CD8-positive, alpha-beta memory T cell (primary cell): ENCODE measurements around the gene SLIRP. TPM values are rescaled to one million over a fixed set of nuclear protein-coding genes. Genes with fewer than 3 reads are reported as not detected.
A peak's percentile ranks its signal among the peaks of the same experiment; 100 is the strongest.
"Not testable (repeated sequence)": the region's sequence is repeated elsewhere in the genome, so short reads cannot be mapped to it uniquely, and the experiment has no call there.

ENCODE experiments used
- CTCF ChIA-PET: fragments of 350-600 bp; sonication (Branson Sonifier 250); formaldehyde crosslinking; loops from one replicate; lab custom pipeline; 2021; ENCODE audit warnings: antibody characterized with exemption; lab: Charles Lee
- POLR2A ChIA-PET: fragments of 350-600 bp; sonication (Branson Sonifier 250); formaldehyde crosslinking; loops from one replicate; lab custom pipeline; 2021; ENCODE audit warnings: antibody characterized with exemption; lab: Charles Lee
- DNase-seq, 5 donors: peaks; one replicate each; pipeline versions ENCODE4 v3.0.0 to v3.0.0-alpha.2; 2020 to 2022; ENCODE audit warnings: mixed read lengths in 1 of 5
- H3K27ac ChIP-seq: one replicate; pipeline ENCODE4 v1.7.0; 2013; ENCODE audit warnings: low read depth, mild to moderate bottlenecking, low read length, moderate library complexity
- H3K27me3 ChIP-seq: 2 replicates; pipeline ENCODE4 v1.7.0; 2013; ENCODE audit warnings: low read length, mild to moderate bottlenecking; ENCODE audit not compliant: insufficient read depth, poor library complexity, severe bottlenecking
- H3K36me3 ChIP-seq: 2 replicates; pipeline ENCODE4 v1.7.0; 2013; ENCODE audit warnings: mild to moderate bottlenecking, low read length, moderate library complexity; ENCODE audit not compliant: insufficient read depth
- H3K4me1 ChIP-seq: 2 replicates; pipeline ENCODE4 v1.7.0; 2013; ENCODE audit warnings: mild to moderate bottlenecking, low read length, moderate library complexity; ENCODE audit not compliant: insufficient read depth
- H3K4me3 ChIP-seq: 2 replicates; pipeline ENCODE4 v1.7.0; 2013; ENCODE audit warnings: mild to moderate bottlenecking, low read length
- H3K9me3 ChIP-seq: 2 replicates; pipeline ENCODE4 v1.7.0; 2013; ENCODE audit warnings: mild to moderate bottlenecking, low read length
- H3K27ac Mint-ChIP-seq, 8 donors: one replicate each; pipeline ENCODE4 v1.8.0; 2020 to 2021; ENCODE audit warnings: mixed read lengths in 8 of 8, mild to moderate bottlenecking in 6 of 8, inconsistent platforms in 3 of 8, moderate library complexity in 3 of 8
- H3K27me3 Mint-ChIP-seq, 2 donors: one replicate each; pipeline ENCODE4 v1.8.0; 2020 to 2021; ENCODE audit warnings: mixed read lengths in 2 of 2, mild to moderate bottlenecking in 1 of 2, moderate library complexity in 1 of 2
- H3K36me3 Mint-ChIP-seq, 3 donors: one replicate each; pipeline ENCODE4 v1.8.0; 2020 to 2021; ENCODE audit warnings: mixed read lengths in 3 of 3, inconsistent platforms in 1 of 3, mild to moderate bottlenecking in 1 of 3
- H3K4me1 Mint-ChIP-seq, 3 donors: one replicate each; pipeline ENCODE4 v1.8.0; 2020 to 2021; ENCODE audit warnings: mixed read lengths in 3 of 3, inconsistent platforms in 1 of 3, mild to moderate bottlenecking in 1 of 3
- H3K4me3 Mint-ChIP-seq, 7 donors: one replicate each; pipeline ENCODE4 v1.8.0; 2020 to 2021; ENCODE audit warnings: mixed read lengths in 7 of 7, mild to moderate bottlenecking in 6 of 7, moderate library complexity in 4 of 7, inconsistent platforms in 2 of 7
- H3K9me3 Mint-ChIP-seq, 5 donors: one replicate each; pipeline ENCODE4 v1.8.0; 2020 to 2022; ENCODE audit warnings: mixed read lengths in 5 of 5, mild to moderate bottlenecking in 3 of 5, moderate library complexity in 2 of 5, inconsistent platforms in 1 of 5
- polyA plus RNA-seq: library from polyadenylated mRNA; unstranded; fragments of 300-500 nt; fragmentation: Illumina TruSeq; gene quantifications from one replicate; pipeline ENCODE4 v1.2.3, GENCODE V29; 2021
- total RNA-seq, 2 experiments: library from RNA; stranded (reverse); gene quantifications; one replicate each; pipeline ENCODE4 v1.2.3, GENCODE V29; 2021

The SLIRP gene
- total RNA-seq (100 to 1,000 TPM; 162 to 166 TPM), polyA plus RNA-seq (218 TPM)

GRCh38 chr14:77707724-77708408, at the start of gene SLIRP, which contains the start of gene ALKBH1:
SLIRP (plus strand) TSS chr14:77708103; CDS start chr14:77708112, 9 bp downstream.
ALKBH1 (minus strand) TSS chr14:77708023; CDS start chr14:77708004, 19 bp downstream.
- Histone ChIP-seq H3K4me3 (peak within 1 kb of the TSS; percentile 97), H3K27me3 (no peaks in the 10 kb centered on the region), H3K36me3 (peaks cover 22% of the 10 kb centered on the region), H3K9me3 (no peaks in the 10 kb centered on the region), H3K27ac (peak within 1 kb of the TSS; percentile 81), H3K4me1 (peaks cover 29% of the 10 kb centered on the region)
- peak; percentile 81 to 92 (median 84) for DNase-seq
- Mint-ChIP-seq H3K4me3 (peak within 1 kb of the TSS; percentile 84 to 99 (median 93)), H3K36me3 (peaks cover 0 to 55% (median 3%) of the 10 kb centered on the region in 3 donors), H3K27ac (peak within 1 kb of the TSS; percentile 56 to 99 (median 95)), H3K27me3 (no peaks in the 10 kb centered on the region), H3K9me3 (no peaks in the 10 kb centered on the region), H3K4me1 (peaks cover 46 to 52% (median 50%) of the 10 kb centered on the region in 3 donors)
- ChIA-PET CTCF (no interaction called here), POLR2A (interaction anchor here (1.7 kb wide), 1 partner anchor 52 kb away, joined by 4 read pairs; no protein-coding TSS in a partner anchor)

GRCh38 chr14:77659831-77660230, 48.1 kb upstream of the SLIRP start:
- H3K4me1 ChIP-seq = no peaks in the 10 kb centered on the region
- H3K36me3 Mint-ChIP-seq = peaks cover 0 to 1% (median 0%) of the 10 kb centered on the region in 3 donors
- H3K36me3 ChIP-seq = no peaks in the 10 kb centered on the region
- no peak overlapping the region for H3K4me3 ChIP-seq
- H3K4me3 Mint-ChIP-seq = no peak overlapping the region
- no peak overlapping the region for H3K27ac ChIP-seq
- H3K9me3 ChIP-seq = no peaks in the 10 kb centered on the region
- DNase-seq = no peak
- H3K4me1 Mint-ChIP-seq = no peaks in the 10 kb centered on the region
- CTCF ChIA-PET = no interaction called here
- POLR2A ChIA-PET = no interaction called here
- H3K27ac Mint-ChIP-seq = no peak overlapping the region
- no peaks in the 10 kb centered on the region for H3K9me3 Mint-ChIP-seq
- no peaks in the 10 kb centered on the region for H3K27me3 ChIP-seq
- H3K27me3 Mint-ChIP-seq = no peaks in the 10 kb centered on the region

GRCh38 chr14:77660754-77661153, 47.1 kb upstream of the SLIRP start:
- H3K27ac Mint-ChIP-seq = no peak overlapping the region
- ChIA-PET CTCF (no interaction called here), POLR2A (no interaction called here)

GRCh38 chr14:77661562-77661961, 46.3 kb upstream of the SLIRP start:
- H3K27ac Mint-ChIP-seq, H3K4me3 ChIP-seq, H3K27me3 Mint-ChIP-seq, H3K4me1 Mint-ChIP-seq, H3K27me3 ChIP-seq, H3K36me3 ChIP-seq, H3K4me3 Mint-ChIP-seq, CTCF ChIA-PET, DNase-seq, H3K9me3 Mint-ChIP-seq, H3K27ac ChIP-seq, POLR2A ChIA-PET, H3K9me3 ChIP-seq, H3K36me3 Mint-ChIP-seq, H3K4me1 ChIP-seq: not testable (repeated sequence)

More at GRCh38 chr14:77660754-77661153, 47.1 kb upstream of the SLIRP start:
- Histone ChIP-seq H3K36me3 (no peaks in the 10 kb centered on the region), H3K27me3 (no peaks in the 10 kb centered on the region), H3K4me3 (no peak overlapping the region), H3K9me3 (no peaks in the 10 kb centered on the region), H3K27ac (no peak overlapping the region), H3K4me1 (no peaks in the 10 kb centered on the region)
- no peaks in the 10 kb centered on the region for H3K4me1 Mint-ChIP-seq
- no peaks in the 10 kb centered on the region for H3K9me3 Mint-ChIP-seq
- H3K36me3 Mint-ChIP-seq = no peaks in the 10 kb centered on the region
- no peak overlapping the region for H3K4me3 Mint-ChIP-seq
- DNase-seq = no peak
- H3K27me3 Mint-ChIP-seq = no peaks in the 10 kb centered on the region

GRCh38 chr14:77663293-77663692, 44.6 kb upstream of the SLIRP start:
- ChIA-PET POLR2A (no interaction called here), CTCF (no interaction called here)
- H3K27ac ChIP-seq = no peak overlapping the region
- H3K27ac Mint-ChIP-seq = peak overlapping the region in 1 of 8 donors; percentile 8
- no peaks in the 10 kb centered on the region for H3K36me3 Mint-ChIP-seq
- H3K4me3 ChIP-seq = no peak overlapping the region
- no peaks in the 10 kb centered on the region for H3K9me3 Mint-ChIP-seq
- H3K36me3 ChIP-seq = no peaks in the 10 kb centered on the region
- H3K27me3 Mint-ChIP-seq = no peaks in the 10 kb centered on the region
- no peaks in the 10 kb centered on the region for H3K4me1 ChIP-seq
- H3K27me3 ChIP-seq = no peaks in the 10 kb centered on the region
- DNase-seq = no peak
- H3K4me1 Mint-ChIP-seq = peaks cover 0 to 4% (median 0%) of the 10 kb centered on the region in 3 donors
- H3K9me3 ChIP-seq = no peaks in the 10 kb centered on the region
- no peak overlapping the region for H3K4me3 Mint-ChIP-seq

- no peaks in the 10 kb centered on the region for H3K36me3 ChIP-seq
- Mint-ChIP-seq H3K27me3 (no peaks in the 10 kb centered on the region), H3K27ac (peak overlapping the region in 1 of 8 donors; percentile 64), H3K4me3 (no peak overlapping the region), H3K9me3 (no peaks in the 10 kb centered on the region), H3K36me3 (peaks cover 0 to 8% (median 0%) of the 10 kb centered on the region in 3 donors), H3K4me1 (peaks cover 0 to 4% (median 0%) of the 10 kb centered on the region in 3 donors)
- no peak for DNase-seq
- CTCF ChIA-PET = no interaction called here
- POLR2A ChIA-PET = interaction anchor here (0.7 kb wide), 1 partner anchor 13 kb away, joined by 3 read pairs; no protein-coding TSS in a partner anchor
- no peak overlapping the region for H3K4me3 ChIP-seq
- no peaks in the 10 kb centered on the region for H3K4me1 ChIP-seq
- H3K27ac ChIP-seq = no peak overlapping the region
- no peaks in the 10 kb centered on the region for H3K27me3 ChIP-seq
- H3K9me3 ChIP-seq = no peaks in the 10 kb centered on the region
Measured at GRCh38 chr14:77667331-77667730, 40.6 kb upstream of the SLIRP start.

GRCh38 chr14:77673193-77673592, 34.7 kb upstream of the SLIRP start:
- Mint-ChIP-seq H3K4me3 (no peak overlapping the region), H3K4me1 (no peaks in the 10 kb centered on the region), H3K36me3 (peaks cover 21 to 56% (median 34%) of the 10 kb centered on the region in 3 donors), H3K27ac (peak overlapping the region in 1 of 8 donors; percentile 5), H3K27me3 (no peaks in the 10 kb centered on the region), H3K9me3 (no peaks in the 10 kb centered on the region)
- H3K9me3 ChIP-seq = no peaks in the 10 kb centered on the region
- no peak overlapping the region for H3K27ac ChIP-seq
- ChIA-PET CTCF (no interaction called here), POLR2A (no interaction called here)
- no peaks in the 10 kb centered on the region for H3K4me1 ChIP-seq
- H3K4me3 ChIP-seq = no peak overlapping the region
- no peak for DNase-seq
- H3K36me3 ChIP-seq = peaks cover 21% of the 10 kb centered on the region
- no peaks in the 10 kb centered on the region for H3K27me3 ChIP-seq

- POLR2A ChIA-PET = no interaction called here
Measured at GRCh38 chr14:77674931-77675330, 33.0 kb upstream of the SLIRP start.

More at GRCh38 chr14:77674931-77675330, 33.0 kb upstream of the SLIRP start:
- Mint-ChIP-seq H3K4me3 (no peak overlapping the region), H3K27me3 (no peaks in the 10 kb centered on the region), H3K36me3 (peaks cover 21 to 70% (median 41%) of the 10 kb centered on the region in 3 donors), H3K9me3 (no peaks in the 10 kb centered on the region), H3K4me1 (no peaks in the 10 kb centered on the region), H3K27ac (no peak overlapping the region)
- H3K9me3 ChIP-seq = no peaks in the 10 kb centered on the region
- no peak overlapping the region for H3K4me3 ChIP-seq
- H3K4me1 ChIP-seq = no peaks in the 10 kb centered on the region
- no peaks in the 10 kb centered on the region for H3K27me3 ChIP-seq
- CTCF ChIA-PET = no interaction called here
- no peak for DNase-seq
- no peak overlapping the region for H3K27ac ChIP-seq
- H3K36me3 ChIP-seq = peaks cover 24% of the 10 kb centered on the region
